ENCODE measurements around the gene PACSIN1.

- no peak for TF ChIP-seq POLR2A (IDR thresholded peaks at IDR 0.05)
- TF ChIP-seq CTCF (IDR thresholded peaks at IDR 0.05), result no peak
Measured at GRCh38 chr6:34475767-34476328, 10.0 kb downstream of the PACSIN1 start.
